HG03520 (cell line): Measurements from ENCODE around the gene AP3D1.
A peak's percentile ranks its signal among the peaks of the same experiment; 100 is the strongest.

Source experiments
- ATAC-seq: cut with Tn5 transposase; IDR thresholded peaks from one replicate; pipeline ENCODE4 v1.9.1; 2021; ENCODE audit warnings: mild to moderate bottlenecking, moderate library complexity; ENCODE audit not compliant: unreplicated experiment

Gene AP3D1

GRCh38 chr19:2050991-2051772 is 100.2 kb downstream of the AP3D1 start, which contains the start of gene MKNK2:
Gene MKNK2, minus strand, starts transcription at chr19:2051244. Its CDS starts 393 bp downstream, at chr19:2050851.
- ATAC-seq: peak; percentile 56
